ENCODE data around the gene GNB1. TPM values are rescaled to one million over a fixed set of nuclear protein-coding genes. Genes with fewer than 3 reads are reported as not detected.
"Not testable (repeated sequence)": the region's sequence is repeated elsewhere in the genome, so short reads cannot be mapped to it uniquely, and the experiment has no call there.

GNB1 gene
- total RNA-seq, 1 donor from 2014 or later = 209 TPM

GRCh38 chr1:1745651-1746565 lies 145.0 kb downstream of the GNB1 start:
- not testable (repeated sequence) for DNase-seq (ENCODE audit: low read depth)

DNA sequence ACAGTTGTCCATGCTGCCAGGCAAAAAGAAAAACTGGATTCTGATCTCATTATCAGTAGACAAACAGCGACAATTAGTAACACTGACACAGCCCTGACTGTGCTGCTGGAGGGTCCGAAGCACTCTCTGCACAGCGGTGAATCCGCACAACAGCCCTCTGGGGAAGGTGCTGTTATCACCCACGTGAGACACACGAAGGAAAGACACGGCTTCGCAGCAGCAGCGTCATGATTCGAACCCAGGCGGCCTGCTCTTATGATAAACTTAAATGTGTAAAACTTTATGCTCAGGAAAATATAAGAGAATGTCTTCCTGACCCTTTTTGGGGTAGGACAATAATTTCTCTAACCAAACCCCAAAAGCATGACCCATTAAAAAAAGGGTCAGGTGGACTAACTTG lies 148.4 kb downstream of the GNB1 start:
- not testable (repeated sequence) for DNase-seq (ENCODE audit: low read depth)

GRCh38 chr1:1741013-1741412 lies 149.9 kb downstream of the GNB1 start:
- peak; percentile 72 for DNase-seq (ENCODE audit: low read depth)

- not testable (repeated sequence) for DNase-seq (ENCODE audit: low read depth)
These were observed 152.0 kb downstream of the GNB1 start for GRCh38 chr1:1738799-1739337.

- DNase-seq (ENCODE audit: low read depth) = not testable (repeated sequence)
These were observed 153.0 kb downstream of the GNB1 start for GRCh38 chr1:1737675-1738590.

Other genes with a start within 250 kb of the GNB1 start
- 6.9 and 15.5 TPM in 2 replicates for gene CDK11B, start 232.1 kb downstream of the GNB1 start, total RNA-seq
- gene SLC35E2B, start 198.3 kb downstream of the GNB1 start, total RNA-seq = 10.8 and 64.3 TPM in 2 replicates
- gene CDK11A, start 166.7 kb downstream of the GNB1 start, total RNA-seq = 3.6 and 15.1 TPM in 2 replicates
- gene NADK, start 112.6 kb downstream of the GNB1 start, total RNA-seq = 34.9 and 48.4 TPM in 2 replicates
- gene CALML6, start 24.2 kb upstream of the GNB1 start, total RNA-seq = 0.05 TPM in 1 of 2 replicates, not detected in the other
- 0.35 TPM in 1 of 2 replicates, not detected in the other for gene TMEM52, start 28.2 kb upstream of the GNB1 start, total RNA-seq
- gene CFAP74, start 112.7 kb upstream of the GNB1 start, total RNA-seq = not detected in 2 replicates
- gene GABRD, start 128.3 kb upstream of the GNB1 start, total RNA-seq = not detected in 2 replicates
- 31.3 and 34.6 TPM in 2 replicates for gene PRKCZ, start 159.3 kb upstream of the GNB1 start, total RNA-seq

Measured in renal cortical epithelial cell (primary cell).